GM21367 (cell line): Measurements from ENCODE around the gene THSD4.
"Not testable (repeated sequence)": the region's sequence is repeated elsewhere in the genome, so short reads cannot be mapped to it uniquely, and the experiment has no call there.

ENCODE experiments used
- ATAC-seq: cut with Tn5 transposase; IDR thresholded peaks from one replicate; pipeline ENCODE4 v1.9.1; 2021; ENCODE audit not compliant: unreplicated experiment

Gene THSD4

DNA sequence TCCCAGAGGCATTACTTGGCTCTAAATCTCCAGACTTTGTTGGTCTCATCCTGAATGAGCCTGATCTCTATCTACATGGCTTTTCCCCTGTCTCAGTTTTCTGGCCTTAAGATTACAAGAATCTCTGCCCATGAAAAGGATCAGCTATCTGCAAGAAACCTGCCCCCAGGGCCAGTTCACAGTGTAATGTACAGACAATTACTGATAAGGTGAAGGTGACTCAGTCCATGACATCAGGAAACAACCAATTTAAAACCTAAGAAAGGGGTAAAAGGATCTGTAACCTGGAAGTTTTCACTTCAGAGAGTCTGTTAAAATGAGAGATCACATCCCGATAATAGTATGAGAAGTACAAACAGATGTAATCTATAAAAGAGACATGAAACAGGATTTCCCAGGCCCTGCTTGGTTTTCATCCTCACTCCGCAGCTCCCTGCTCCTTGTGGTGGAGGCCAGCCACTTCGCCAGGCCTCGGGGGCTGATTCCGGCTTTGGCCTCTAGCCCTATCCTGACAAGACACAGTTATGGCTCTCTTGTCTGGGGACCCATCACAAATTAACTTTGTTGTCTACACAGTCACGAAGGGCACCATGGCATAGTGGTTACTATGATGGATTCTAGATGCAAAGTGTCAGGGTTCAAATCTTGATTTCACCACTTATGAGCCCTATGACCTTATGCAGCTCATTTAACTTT, 136.9 kb downstream of the THSD4 start:
- no peak for ATAC-seq

DNA sequence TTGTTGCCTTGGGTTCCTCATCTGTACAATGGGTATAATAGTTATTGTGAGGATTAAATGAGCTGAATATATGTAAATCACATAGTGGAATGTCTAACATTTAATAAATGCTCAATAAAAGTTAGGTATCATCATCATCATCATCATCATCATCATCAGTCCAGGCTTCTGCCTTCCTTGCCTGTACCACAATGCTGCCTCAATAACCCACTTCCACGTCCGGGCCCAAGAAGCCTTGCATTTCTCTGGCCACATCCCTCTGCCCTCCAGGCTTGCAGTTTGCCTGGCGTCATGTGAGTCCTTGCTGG, 137.4 kb downstream of the THSD4 start:
- ATAC-seq = no peak

DNA sequence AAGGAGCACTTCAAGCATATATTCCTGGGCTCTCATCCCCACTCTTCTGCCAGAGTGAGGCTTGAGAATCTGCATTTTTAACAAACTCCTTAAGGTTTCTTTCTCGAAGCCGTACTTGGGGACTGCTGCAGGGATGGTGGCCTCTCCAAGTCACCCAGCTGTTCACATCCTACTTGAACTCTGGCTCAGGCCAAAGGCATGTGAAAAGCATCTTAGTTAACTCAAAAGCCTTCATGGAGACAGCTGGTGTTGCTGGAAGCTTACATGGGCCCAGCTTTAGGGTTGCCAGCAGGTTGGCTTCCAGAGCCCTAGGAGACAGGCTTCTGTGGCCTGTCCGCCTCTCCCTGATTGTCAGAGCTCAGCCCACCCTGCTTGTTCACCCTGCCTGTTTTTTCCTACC, 139.2 kb downstream of the THSD4 start:
- no peak for ATAC-seq

DNA sequence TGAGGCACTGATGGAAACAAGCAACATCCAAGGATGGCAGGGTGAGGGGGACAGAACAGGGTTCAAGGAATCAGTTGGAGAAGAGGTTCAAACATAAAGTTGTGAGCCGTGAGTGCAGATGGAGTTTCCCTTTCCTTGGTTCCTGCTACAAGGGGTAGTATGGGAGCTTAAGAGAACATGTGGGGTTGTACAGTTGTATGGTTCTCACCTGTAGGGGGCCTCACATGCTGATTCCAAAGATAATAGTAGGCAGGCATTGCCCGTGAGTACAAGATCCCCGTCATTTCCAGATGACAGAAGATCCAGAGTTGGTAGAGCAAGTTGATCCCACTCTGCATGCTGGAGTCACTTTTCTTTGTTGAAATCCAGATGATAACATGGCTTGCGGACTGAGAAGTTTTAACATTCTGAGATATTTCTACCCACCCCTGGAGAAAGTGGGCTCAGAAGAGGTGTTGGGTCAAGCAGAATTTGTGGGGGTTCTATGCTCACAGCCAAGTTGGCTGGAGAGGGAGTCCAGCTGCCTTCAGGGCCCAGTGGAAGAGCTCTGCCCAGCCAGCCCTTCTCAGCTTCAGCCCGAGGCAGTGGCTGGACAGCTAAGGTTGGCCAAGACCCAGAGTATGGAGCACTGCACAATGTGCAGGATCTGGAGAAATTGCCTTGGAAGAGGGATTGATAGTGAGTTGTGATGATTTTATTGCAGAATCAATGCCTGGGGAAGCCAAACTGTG, 141.8 kb downstream of the THSD4 start:
- ATAC-seq = no peak

DNA sequence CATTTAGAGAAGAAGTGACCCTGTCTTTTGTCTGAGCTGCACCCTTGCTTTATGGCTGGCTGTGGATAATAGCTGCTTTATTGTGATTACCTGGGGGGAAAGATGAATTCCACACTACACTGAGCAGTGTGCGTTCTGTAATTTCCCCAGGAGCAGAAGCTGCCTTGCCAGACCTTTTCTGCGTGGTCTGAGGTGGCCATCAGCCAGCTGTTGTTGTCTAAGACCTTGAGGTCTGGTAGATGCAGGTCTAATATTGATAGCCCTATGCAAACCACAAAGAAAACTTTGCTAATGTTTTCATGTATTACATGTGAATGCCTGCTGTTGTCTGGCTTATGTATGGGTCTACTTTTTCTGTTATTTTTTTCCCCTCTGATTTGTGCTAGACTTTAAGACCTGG, 144.6 kb downstream of the THSD4 start:
- no peak for ATAC-seq

DNA sequence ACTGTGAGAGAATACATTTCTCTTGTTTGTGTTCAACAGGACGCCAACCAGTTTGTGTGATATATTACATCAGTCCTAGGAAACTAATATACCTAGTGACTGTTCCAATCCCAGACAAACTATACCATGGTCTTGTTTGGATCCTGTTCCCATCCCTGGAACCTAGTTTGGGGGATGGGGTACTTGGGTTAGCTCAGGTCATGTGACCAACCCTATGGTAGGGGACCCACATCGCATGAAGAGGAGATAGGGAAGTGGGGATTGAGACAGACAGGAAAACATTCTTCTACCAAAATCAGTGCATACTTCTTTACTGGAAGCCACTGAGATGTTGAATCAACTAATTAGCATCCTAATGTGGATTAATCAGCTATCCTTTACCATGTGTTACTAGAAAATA, 146.1 kb downstream of the THSD4 start:
- ATAC-seq = no peak

DNA sequence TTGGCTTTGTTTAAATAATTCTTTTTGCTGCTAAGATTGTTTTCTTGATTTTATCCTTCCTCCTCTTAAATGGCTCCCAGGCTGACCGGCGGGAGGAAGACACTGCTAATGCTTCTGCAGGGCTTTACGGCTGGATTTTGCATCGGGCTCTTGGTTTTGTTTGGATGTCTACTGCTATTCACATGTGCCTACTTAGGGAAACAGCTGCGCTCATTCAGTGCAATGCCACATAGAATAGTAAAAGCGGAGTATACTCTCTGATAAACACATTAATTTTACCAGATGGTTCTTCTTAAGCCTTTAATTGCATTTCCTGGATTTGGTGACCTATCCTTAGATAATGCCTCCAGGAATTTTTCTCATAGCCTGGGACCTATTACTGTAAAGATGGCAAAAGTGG, 146.6 kb downstream of the THSD4 start:
- no peak for ATAC-seq

DNA sequence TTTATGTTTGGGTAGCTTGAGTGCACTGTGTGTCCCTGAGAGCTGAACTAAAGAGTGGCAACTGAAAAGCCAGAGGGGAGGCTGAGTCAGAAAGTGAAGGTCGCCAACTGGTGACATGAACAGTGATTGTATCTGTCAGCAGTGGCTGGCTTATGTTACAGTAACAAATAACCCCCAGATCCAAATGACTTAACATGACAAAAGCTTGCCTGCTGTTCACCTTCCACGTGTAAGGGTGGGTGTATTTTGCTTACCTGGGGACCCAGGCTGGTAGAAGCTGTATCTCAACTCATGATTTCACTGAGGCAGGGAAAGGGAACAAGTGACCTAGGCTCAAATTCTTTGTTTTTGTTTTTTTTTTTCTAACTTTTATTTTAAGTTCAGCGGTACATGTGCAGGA, 147.3 kb downstream of the THSD4 start:
- ATAC-seq = no peak

DNA sequence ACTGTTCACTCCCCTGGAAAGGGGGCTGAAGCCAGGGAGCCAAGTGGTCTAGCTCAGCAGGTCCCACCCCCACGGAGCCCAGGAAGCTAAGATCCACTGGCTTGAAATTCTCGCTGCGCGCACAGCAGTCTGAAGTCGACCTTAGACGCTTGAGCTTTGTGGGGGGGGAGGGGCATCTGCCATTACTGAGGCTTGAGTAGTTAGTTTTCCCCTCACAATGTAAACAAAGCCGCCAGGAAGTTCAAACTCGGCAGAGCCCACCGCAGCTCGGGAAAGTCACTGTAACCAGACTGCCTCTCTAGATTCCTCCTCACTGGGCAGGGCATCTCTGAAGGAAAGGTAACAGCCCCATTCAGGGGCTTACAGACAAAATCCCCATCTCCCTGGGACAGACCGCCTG, 150.3 kb downstream of the THSD4 start:
- ATAC-seq = not testable (repeated sequence)

DNA sequence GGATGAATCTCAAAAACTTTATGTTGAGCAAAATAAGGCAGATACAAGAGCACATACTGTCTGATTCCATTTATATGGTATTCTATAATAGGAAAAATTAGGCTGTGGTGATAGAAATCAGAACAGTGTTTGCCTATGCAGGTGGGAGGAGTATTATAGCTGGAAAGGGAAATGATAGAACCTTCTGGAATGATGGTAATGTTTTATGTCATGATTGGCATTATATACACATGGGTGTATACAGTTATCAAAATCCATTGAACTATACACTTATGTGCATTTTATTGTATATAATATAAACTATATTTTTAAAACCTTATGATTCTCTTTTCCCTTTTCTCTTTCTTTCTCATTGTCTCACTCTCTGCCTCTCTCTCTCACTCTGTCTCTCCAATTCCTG, 156.1 kb downstream of the THSD4 start:
- ATAC-seq = no peak

DNA sequence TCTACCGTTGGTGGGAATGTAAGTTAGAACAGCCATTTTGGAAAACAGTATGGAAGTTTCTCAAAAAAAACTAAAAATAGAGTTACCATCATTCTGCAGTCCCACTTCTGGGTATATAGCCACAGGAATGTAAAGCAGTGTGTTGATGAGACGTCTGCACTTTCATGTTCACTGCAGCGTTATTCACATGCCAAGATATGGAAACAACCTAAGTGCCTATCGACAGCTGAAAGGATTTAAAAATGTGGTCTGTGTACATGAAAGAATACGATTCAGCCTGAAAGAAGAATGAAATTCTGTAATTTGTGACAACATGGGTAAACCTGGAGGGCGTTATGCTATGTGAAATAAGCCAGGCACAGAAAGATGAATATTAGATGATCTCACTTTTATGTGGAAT, 157.7 kb downstream of the THSD4 start:
- no peak for ATAC-seq

DNA sequence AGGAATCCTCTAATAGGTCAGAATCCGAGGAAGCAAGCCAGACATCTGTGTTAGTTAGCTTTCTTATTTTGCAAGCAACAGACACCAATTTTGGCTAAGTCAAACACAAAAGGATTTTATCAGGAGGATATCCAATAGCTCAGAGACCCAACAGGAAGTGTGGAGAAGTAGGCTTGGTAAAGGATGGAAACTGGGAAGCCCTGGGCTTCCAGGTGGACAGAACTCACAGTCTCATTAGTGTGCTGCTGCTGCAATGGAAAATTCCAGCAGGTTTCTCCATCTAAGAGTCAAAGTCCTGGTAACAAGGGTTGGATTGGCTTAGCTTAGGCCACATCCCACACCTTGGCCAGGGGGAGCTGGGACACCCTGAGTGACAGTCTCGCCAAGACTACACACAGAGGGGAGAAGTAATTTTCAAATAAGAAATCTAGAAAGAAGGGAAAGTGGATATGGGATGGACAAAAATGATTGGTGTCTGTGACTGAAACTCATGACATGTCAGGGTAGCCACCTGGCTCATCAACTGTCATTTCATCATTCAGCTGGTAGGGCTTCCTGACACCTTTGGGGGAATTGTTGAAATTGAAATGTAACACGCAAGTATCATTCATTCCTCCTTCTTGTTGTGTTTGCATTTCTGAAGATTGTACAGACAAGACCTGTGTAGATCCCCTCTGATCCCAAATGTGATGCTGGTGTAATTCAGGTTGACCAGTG, 158.6 kb downstream of the THSD4 start:
- ATAC-seq = no peak

DNA sequence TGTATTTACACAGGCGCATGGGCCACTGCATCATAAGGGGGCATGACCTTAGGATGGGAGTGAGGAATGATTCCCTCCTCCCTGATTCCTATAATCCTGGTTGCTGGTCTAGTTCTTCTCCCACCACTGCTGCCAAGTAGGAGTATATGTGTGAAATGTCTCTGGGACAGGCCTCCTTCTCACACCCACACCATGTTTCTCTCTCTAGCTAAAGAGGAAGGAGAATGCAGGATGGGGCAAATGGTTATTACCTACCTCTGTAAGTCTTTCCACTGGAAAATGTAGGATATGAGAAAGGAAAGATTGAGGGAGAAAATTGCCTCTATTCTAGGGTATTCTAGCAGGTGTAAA, 159.2 kb downstream of the THSD4 start:
- no peak for ATAC-seq

DNA sequence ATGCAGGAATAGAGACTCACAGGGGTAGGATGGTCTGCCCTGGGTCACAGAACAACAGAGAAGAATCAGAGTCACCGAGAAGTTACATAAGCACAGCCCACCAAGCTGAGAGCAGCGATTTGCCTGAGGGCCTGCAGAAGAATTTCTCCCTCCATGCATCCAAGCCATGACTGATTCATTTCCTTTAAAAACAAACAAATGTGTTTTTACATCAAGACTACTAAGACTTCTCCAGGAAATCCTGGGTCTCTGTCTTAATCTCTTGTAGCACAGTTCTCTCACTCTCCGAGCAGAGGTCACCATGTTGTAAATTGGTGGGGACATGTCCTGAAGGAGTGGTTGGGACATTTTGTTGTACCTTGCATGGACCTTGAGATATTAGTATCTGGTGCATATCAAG, 159.8 kb downstream of the THSD4 start:
- no peak for ATAC-seq

DNA sequence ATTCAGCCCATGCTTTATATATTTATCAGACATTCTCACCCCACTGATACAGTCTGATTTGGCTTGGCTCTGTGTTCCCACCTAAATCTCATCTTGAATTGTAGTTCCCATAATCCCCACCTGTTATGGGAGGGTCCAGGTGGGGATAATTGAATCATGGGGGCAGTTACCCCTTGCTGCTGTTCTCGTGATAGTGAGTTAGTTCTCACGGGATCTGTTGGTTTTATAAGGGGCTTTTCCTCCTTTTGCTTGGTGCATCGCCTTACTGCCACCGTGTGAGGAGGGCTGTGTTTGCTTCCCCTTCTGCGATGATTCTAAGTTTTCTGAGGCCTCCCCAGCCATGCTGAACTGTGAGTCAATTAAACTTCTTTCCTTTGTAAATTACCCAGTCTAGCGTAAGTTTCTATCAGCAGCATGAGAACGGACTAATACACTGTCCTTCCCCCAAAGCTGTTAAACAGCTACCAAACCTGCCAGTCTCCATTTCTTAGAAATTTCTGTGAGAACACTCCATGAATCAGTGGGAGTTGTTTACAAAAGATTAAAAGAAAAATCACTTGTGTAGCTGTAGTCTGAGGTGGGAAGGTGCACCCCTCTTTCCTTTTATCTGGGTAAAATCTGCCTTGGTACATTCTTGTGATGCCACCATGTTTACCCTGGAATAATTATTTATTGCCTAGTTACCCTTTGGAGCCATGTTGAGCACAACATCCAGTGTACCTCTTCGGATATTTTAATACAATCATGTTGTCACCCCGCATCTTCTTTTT, 160.5 kb downstream of the THSD4 start:
- no peak for ATAC-seq

DNA sequence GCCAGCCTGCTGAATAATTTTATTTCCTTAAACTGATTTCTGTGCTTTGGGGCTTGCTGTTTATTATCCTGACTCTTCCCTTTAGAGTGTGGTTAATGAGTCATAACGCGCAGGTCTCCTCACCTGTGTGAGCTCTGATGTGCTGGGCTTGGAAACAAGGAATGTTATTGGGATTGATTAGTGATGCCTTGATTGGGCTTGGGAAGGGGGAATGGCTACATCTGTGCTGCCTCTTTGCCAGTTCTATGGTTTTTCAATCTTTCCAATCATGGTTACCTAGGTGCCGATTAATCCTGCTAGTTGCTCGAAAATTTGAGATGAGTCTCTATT, 161.0 kb downstream of the THSD4 start:
- no peak for ATAC-seq

DNA sequence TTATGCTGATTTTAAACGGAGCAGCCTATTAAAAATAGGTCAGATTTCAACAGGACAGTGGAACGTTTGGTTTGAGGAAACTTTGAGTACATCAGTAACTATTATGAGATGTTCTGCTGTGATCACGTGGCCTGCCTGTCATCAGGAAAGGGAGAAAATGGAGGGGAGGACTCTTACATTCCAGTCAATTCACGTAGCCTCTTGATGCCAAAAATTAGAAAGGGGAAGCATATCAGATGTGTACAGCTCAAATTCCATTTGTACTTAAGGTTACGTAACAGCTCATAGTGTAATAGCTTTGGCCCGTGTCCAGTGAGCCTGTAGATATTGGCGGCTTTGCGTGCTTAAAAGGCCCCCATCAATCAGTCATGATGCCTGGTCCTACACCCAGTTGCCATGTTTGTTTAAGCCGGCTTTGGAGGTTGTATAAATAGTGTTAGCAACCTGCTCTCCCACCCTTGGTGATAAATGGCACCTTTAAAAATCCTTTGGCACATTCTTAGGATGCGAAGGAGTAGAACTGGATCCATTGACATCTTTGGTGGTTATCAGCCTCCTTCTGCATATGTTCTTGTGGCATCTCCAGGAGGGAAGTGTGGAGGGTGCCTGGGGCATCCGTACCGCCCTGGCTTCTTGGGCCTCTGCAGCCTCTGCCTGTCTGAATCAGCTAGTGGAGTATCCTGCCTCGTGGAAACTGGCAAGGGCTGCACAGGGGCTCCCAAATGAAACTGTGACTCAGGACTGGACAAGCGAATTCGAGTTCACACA, 163.9 kb downstream of the THSD4 start:
- ATAC-seq = no peak

DNA sequence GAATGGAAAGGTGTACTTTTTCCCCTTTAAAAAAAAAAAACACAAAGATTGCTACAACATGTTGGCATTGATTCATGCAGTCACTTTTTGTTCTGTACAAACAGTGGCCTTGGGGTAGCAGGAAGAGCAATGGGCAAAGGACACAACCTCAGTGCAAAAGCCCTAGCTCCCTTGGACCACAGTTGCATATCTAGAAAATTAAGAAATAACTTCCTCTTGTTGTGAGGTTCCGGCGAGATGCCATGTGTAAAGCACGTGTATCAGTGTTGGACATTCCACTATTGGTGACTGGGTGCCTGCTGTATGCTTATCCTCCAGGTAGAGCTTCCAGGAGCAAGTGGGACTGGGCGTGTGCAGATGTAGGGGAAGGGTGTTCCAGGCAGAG, 164.5 kb downstream of the THSD4 start:
- no peak for ATAC-seq

DNA sequence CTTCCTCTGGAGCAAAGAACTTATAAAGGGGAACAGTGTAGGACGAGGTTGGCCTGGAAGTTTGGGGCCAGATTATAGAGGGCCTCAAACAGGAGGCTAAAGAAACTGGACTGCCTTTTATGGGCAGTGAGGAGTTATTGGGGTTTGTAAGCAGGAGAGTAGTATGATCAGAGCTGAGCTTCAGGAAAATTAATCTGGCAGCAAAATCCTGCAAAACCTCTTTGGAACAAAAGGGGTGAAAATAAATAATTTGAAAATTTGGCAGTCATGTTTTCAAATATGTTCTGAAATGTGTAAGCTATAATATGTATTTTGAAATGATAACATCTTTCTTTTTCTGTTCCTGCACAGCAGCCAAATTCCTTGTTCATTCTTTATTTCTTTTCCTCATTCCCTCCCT, 164.9 kb downstream of the THSD4 start:
- no peak for ATAC-seq

DNA sequence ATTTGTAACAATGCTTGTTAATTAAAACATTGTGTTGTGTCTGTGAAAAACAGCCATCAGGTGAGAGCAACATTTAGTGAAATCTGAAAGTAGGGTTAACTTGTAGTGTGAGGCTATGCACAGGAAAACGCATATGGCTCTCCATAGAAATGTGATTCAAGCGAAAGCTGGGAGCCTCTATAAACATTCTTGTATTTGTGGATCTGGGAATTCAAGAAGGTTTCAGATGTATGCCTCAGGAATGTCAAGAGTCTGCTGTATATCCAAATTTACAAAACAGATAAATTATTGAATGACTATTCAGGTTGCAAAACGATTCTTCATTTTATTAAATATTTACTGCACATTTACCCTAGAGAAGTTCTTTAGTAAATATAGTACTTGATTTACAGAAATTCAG, 166.0 kb downstream of the THSD4 start:
- no peak for ATAC-seq

DNA sequence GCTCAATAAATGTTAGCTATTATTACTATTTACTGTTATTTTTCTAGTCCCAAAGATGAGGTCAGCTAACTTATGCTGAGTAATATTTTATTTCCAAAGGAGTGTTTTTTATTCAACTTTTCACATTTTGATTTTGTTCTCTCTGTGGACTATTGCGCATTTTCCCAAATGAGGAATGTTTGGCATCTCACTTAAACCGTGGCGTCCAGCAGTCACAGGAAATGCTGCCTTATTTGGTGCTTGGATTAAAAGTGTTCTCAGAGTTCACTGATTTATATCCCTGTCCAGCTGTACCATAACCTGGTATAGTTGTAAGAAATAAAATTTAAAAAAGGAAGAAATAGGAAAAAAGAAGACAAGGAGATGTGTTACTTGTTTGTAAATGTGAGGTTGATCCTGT, 166.8 kb downstream of the THSD4 start:
- ATAC-seq = no peak
